Measurements from ENCODE around the gene RBBP7. TPM values are rescaled to one million over a fixed set of nuclear protein-coding genes. Genes with fewer than 3 reads are reported as not detected.

RBBP7 gene
- total RNA-seq = 142 and 174 TPM in 2 replicates
- 149 and 213 TPM in 2 replicates for polyA plus RNA-seq
- 123 and 213 TPM in 2 replicates for polyA plus RNA-seq (2012)
- 102 and 125 TPM in 2 replicates for polyA minus RNA-seq (ENCODE audit: low replicate concordance)

DNA sequence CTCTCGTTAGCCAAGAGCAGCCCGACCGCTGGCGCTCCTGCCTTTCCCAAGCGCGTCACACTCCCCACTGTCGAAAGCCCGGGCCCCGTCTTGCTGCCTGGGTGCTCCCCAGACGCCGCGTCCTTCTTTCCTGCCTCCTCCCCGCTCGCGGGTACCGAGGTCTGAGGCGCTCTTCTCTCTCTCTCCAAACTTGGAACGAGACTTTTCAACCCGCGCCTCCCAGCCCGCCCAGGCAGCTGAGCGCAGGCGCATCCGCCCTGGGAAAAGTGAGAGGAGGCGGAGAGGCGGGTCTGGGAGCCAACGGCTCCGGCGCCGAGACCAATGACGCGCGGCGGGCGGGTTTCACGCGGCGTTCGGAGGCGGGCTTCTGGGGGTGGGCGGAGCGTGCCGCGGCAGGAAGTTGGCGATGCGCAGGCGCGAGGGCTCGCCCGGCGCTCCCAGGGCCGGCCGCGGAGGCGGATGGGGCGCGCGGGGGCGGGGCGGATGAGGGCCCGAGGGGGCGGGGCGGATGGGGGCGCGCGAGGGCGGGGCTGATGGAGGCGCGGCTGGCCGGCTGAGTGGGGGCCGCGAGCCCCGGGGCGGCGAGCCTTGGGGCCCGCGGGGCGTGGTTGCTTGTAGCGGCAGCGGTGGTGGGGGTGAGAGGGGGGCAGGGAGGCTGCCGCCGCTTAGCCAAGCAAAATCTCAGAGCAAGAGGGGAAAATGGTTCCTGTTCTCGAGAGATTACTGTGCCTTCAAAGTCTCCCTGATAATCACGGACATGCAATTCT is at the start of gene RBBP7:
TSS of gene RBBP7 (minus strand) at position 268 of the 767 bp plus-strand sequence. CDS start 309 bp downstream, outside the sequence.
- peaks cover 7% of the 10 kb centered on the region for H3K4me1 ChIP-seq (ENCODE audit: control insufficient read depth, extremely low read depth, insufficient read depth, low read length)
- H3K9ac ChIP-seq (ENCODE audit: insufficient read depth, low read length) = peak within 1 kb of the TSS; percentile 94
- H3K27me3 ChIP-seq (ENCODE audit: control insufficient read depth, insufficient read depth, low read length) = no peaks in the 10 kb centered on the region
- no peaks in the 10 kb centered on the region for H3K9me3 ChIP-seq (ENCODE audit: control insufficient read depth, insufficient read depth, low read depth, low read length)
- H3K36me3 ChIP-seq (ENCODE audit: control insufficient read depth, insufficient read depth, low read length) = no peaks in the 10 kb centered on the region
- peak; percentile 88 to 89 for DNase-seq (ENCODE audit: low read depth in 2 of 2)
- H3K4me2 ChIP-seq (ENCODE audit: extremely low read depth, insufficient read depth, low read length) = peak within 1 kb of the TSS; percentile 90
- peak within 1 kb of the TSS; percentile 70 to 82 (median 80) for H3K4me3 ChIP-seq (replicated peaks in 1 of 4; ENCODE audit: control extremely low read depth in 1 of 4, insufficient read depth in 1 of 4, low read depth in 3 of 4, low read length in 4 of 4)
- H3K27ac ChIP-seq (ENCODE audit: insufficient read depth, low read length) = peak within 1 kb of the TSS; percentile 94
- peak within 1 kb of the TSS; percentile 71 for H2AFZ ChIP-seq (ENCODE audit: low read length)
- H4K20me1 ChIP-seq (ENCODE audit: control insufficient read depth, extremely low read depth, insufficient read depth, low read length) = peaks cover 2% of the 10 kb centered on the region
- H3K79me2 ChIP-seq (ENCODE audit: control insufficient read depth, insufficient read depth, low read length) = peaks cover 38% of the 10 kb centered on the region
- TF ChIP-seq, protein P1, sequence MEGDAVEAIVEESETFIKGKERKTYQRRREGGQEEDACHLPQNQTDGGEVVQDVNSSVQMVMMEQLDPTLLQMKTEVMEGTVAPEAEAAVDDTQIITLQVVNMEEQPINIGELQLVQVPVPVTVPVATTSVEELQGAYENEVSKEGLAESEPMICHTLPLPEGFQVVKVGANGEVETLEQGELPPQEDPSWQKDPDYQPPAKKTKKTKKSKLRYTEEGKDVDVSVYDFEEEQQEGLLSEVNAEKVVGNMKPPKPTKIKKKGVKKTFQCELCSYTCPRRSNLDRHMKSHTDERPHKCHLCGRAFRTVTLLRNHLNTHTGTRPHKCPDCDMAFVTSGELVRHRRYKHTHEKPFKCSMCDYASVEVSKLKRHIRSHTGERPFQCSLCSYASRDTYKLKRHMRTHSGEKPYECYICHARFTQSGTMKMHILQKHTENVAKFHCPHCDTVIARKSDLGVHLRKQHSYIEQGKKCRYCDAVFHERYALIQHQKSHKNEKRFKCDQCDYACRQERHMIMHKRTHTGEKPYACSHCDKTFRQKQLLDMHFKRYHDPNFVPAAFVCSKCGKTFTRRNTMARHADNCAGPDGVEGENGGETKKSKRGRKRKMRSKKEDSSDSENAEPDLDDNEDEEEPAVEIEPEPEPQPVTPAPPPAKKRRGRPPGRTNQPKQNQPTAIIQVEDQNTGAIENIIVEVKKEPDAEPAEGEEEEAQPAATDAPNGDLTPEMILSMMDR (conservative IDR thresholded peaks at IDR 0.05 in 1 of 2, IDR thresholded peaks at IDR 0.05 in 1 of 2; ENCODE audit: low read depth in 1 of 2, low read length in 2 of 2) = no peak
- TF ChIP-seq EZH2 (IDR thresholded peaks at IDR 0.05; ENCODE audit: low read length, missing control alignments) = no peak

DNA sequence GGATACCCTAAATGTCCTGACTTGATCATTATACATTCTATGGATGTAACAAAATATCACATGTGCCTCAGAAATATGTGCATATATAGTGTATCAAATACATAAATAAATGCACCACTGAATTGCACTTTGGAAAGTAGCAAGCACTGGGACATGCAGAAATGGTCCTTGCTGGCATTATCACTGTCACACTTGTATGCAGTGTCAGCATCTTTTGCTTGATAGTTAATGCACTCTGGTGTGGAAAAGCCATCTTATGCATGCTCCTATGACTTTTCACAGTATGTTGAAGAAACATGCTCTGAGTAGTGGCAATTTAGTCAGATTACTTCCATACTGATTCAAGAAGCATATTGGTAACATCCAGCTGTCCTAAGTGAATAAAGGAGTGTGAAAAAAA is 48.8 kb upstream of the RBBP7 start:
- Histone ChIP-seq H3K9ac (ENCODE audit: insufficient read depth, low read length) (no peak overlapping the region), H3K27ac (ENCODE audit: insufficient read depth, low read length) (no peak overlapping the region), H4K20me1 (ENCODE audit: control insufficient read depth, extremely low read depth, insufficient read depth, low read length) (no peaks in the 10 kb centered on the region), H3K27me3 (ENCODE audit: control insufficient read depth, insufficient read depth, low read length) (no peaks in the 10 kb centered on the region), H3K9me3 (ENCODE audit: control insufficient read depth, insufficient read depth, low read depth, low read length) (no peaks in the 10 kb centered on the region), H3K4me3 (replicated peaks in 1 of 4; ENCODE audit: control extremely low read depth in 1 of 4, insufficient read depth in 1 of 4, low read depth in 3 of 4, low read length in 4 of 4) (no peak overlapping the region), H3K79me2 (ENCODE audit: control insufficient read depth, insufficient read depth, low read length) (no peaks in the 10 kb centered on the region), H3K36me3 (ENCODE audit: control insufficient read depth, insufficient read depth, low read length) (no peaks in the 10 kb centered on the region), H3K4me1 (ENCODE audit: control insufficient read depth, extremely low read depth, insufficient read depth, low read length) (no peaks in the 10 kb centered on the region), H2AFZ (ENCODE audit: low read length) (no peak overlapping the region), H3K4me2 (ENCODE audit: extremely low read depth, insufficient read depth, low read length) (no peak overlapping the region)
- no peak for DNase-seq (ENCODE audit: low read depth in 2 of 2)
- TF ChIP-seq, protein P1 (conservative IDR thresholded peaks at IDR 0.05 in 1 of 2, IDR thresholded peaks at IDR 0.05 in 1 of 2; ENCODE audit: low read depth in 1 of 2, low read length in 2 of 2) = no peak
- TF ChIP-seq EZH2 (IDR thresholded peaks at IDR 0.05; ENCODE audit: low read length, missing control alignments) = no peak

DNA sequence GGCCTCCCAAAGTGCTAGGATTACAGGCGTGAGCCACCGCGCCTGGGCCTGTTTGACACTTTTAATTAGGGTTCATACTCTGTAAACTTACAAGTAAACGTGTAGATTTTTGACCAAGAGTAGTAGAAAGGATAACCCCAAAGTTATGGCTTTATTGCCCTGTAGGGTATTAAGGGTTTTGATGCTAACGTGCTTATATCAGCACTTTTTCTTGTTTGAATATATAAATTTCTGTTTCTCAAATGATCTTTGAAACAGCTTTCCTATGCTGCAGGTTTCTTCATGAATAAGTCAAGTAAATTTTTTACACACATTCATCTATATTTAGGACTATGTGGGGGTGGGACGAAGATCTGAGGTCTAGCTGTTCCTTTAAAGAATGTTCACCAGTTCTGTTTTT is 47.0 kb upstream of the RBBP7 start:
- Histone ChIP-seq H3K4me2 (ENCODE audit: extremely low read depth, insufficient read depth, low read length) (no peak overlapping the region), H3K4me3 (replicated peaks in 1 of 4; ENCODE audit: control extremely low read depth in 1 of 4, insufficient read depth in 1 of 4, low read depth in 3 of 4, low read length in 4 of 4) (no peak overlapping the region), H3K9ac (ENCODE audit: insufficient read depth, low read length) (no peak overlapping the region), H3K27ac (ENCODE audit: insufficient read depth, low read length) (no peak overlapping the region), H3K36me3 (ENCODE audit: control insufficient read depth, insufficient read depth, low read length) (no peaks in the 10 kb centered on the region), H3K4me1 (ENCODE audit: control insufficient read depth, extremely low read depth, insufficient read depth, low read length) (no peaks in the 10 kb centered on the region), H4K20me1 (ENCODE audit: control insufficient read depth, extremely low read depth, insufficient read depth, low read length) (no peaks in the 10 kb centered on the region), H3K79me2 (ENCODE audit: control insufficient read depth, insufficient read depth, low read length) (no peaks in the 10 kb centered on the region), H3K27me3 (ENCODE audit: control insufficient read depth, insufficient read depth, low read length) (no peaks in the 10 kb centered on the region), H3K9me3 (ENCODE audit: control insufficient read depth, insufficient read depth, low read depth, low read length) (no peaks in the 10 kb centered on the region), H2AFZ (ENCODE audit: low read length) (no peak overlapping the region)
- TF ChIP-seq, protein P1 (conservative IDR thresholded peaks at IDR 0.05 in 1 of 2, IDR thresholded peaks at IDR 0.05 in 1 of 2; ENCODE audit: low read depth in 1 of 2, low read length in 2 of 2) = no peak
- no peak for TF ChIP-seq EZH2 (IDR thresholded peaks at IDR 0.05; ENCODE audit: low read length, missing control alignments)
- DNase-seq (ENCODE audit: low read depth in 2 of 2) = no peak

Measured in fibroblast of lung (primary cell).